GM19467 (cell line): Measurements from ENCODE around the gene SCN1A.
"Not testable (repeated sequence)": the region's sequence is repeated elsewhere in the genome, so short reads cannot be mapped to it uniquely, and the experiment has no call there.

Experiments used
- ATAC-seq: cut with Tn5 transposase; IDR thresholded peaks from one replicate; pipeline ENCODE4 v1.9.1; 2021; ENCODE audit warnings: mild to moderate bottlenecking, moderate library complexity; ENCODE audit not compliant: unreplicated experiment

SCN1A gene

DNA sequence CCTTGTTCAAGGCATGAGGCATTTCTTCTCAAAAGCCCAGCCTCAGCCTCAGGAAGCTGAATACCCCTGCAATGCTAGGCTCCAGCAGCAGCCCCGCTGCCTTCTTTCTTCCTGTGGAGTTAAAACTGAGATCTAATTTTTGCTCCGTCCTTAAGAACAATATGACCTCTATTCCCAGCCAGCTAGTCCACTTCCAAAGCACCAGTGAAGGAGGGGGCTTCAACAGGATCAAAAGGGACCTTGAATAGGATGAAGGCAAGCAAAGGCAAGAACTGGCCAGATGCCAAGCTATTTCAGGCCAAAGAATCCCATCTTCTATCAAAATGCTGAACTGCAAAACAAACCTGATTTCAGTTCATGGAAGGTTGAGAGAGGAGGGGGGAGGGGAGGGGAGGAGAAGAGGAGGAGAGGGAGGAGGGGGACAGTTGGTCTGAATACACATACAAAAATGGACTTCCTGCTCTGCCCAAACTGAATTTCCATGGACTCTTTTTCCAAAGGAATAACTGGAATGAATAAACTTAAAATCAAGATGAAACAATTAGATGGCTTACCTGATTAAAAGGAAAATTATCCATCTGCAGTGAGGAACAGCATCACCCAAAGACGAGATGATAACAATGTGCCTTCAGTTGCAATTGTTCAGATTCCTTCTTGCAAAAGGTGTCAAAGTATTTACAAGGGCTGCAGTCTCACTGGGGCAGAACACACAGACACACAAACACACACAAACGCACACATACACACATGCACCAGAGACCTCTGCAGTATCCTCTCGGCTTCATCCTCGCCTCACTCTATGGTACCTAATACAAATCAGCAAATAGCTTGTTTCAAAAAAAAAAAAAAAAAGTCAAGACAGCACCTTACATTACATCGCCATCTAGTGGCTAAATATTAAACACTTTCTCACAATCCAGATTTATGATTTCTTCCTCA is at the start of gene SCN1A:
TSS of gene SCN1A (minus strand) at position 804 of the 939 bp plus-strand sequence. CDS start 54,399 bp downstream, outside the sequence.
- no peak for ATAC-seq

DNA sequence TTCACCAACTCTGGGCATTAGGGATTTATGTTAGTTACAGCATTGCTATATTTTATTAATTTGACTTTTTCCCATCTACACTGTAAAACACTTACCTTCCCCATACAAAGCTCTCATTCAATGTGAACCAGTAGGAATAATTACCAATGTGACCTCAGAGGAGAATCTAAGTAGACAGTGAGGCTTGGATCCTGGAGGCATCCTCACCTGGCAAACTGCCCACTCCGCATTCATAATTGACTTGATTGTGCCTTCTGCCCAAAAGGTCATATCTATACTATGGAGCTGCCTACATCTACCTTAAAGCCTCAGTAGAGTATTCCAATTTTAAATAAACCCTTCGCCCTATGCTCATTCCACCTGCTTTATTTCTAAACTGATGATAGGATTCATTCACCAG is 45.4 kb upstream of the SCN1A start:
- ATAC-seq: no peak

DNA sequence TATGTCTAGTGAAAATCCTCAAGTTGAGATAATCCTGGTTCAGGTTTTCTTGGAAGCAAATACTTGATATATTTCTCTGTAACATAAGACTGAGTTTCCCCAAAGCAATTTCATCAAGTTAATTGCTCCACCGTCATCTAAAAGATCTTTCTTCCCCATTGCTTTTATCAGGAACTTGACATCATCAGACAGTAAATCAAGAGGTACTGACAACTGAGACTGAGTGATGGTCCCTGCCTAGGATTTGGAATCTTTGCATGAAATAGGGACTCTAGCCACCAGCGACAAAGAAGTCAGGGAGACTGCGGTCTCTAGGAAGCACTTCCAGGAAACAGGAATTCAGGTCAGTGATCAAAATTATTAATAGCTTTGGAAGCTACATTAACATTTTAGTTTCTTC is 43.4 kb upstream of the SCN1A start:
- ATAC-seq: no peak

DNA sequence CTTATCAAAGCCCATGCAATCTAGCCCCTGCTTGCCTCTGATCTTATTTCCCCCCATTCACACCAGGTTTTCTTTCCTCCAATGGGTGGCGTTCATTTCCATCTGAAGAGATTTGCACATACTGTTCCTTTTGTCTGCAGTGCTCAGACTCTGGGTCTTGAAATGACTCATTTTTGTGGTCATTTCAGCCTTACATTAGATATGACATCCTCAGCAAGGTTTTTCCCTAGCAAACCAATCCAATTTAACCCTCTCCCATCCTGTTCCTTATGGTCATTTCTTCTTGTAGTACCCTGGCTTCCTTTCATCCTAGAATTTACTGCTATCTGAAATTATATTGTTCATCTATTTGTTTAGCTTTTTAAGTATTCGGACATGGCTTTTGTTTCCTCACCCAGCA is 42.5 kb upstream of the SCN1A start:
- no peak for ATAC-seq

DNA sequence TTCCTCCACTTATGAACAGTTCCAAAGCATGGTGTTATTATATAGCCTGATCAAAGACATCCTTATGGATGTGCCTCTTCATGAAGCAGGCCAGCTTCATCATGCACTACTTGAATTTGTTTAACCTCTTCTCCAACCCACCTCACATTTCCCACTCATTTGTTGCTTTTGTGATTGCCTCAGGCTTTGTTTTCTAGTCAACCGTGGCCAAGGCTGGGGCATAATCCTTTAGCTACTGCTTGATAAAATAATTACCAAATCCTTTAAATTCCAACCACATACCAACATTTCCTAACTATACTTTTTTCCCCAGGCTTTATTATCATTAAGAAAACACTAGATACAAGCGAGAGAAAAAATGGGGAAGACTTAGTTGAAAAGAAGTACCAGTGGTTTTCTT is 39.6 kb upstream of the SCN1A start:
- ATAC-seq: no peak

DNA sequence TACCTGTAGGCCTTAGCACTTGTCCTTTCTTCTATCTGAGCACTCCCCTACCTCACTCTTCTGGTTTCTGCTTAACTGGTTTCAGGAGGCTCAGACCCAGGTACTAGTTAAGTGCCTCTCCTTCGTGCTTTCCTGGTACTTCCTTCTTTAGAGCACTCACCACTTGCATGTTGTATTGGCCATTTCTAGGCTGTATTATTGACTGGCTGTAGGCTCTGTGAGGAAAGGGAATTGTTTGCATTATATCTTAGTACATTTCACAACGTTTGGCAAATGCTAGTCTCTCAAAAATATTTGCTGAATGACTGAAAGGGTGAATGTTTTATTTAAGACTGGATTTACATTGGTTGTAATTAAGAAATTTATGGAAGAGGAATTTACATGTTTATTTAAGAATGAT is 36.0 kb upstream of the SCN1A start:
- no peak for ATAC-seq

DNA sequence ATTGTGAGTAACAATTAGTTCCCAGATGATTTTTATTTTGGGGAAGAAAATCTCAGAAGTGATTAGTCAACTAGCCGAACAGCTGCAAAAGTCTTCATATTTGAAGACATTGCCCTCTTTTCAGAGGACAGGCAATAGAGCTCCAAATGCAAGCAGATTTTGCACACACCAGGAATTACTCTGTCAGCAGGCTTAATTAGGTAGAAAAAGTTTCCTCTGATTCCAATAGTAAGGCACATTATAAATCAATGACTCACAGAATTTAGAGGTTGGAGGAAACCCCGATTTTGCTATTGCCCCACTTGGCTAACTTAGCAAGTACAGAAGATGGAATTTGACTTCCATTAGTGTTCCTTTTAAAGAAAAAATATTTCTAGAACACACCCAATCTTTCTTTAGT is 30.7 kb upstream of the SCN1A start:
- ATAC-seq: no peak

DNA sequence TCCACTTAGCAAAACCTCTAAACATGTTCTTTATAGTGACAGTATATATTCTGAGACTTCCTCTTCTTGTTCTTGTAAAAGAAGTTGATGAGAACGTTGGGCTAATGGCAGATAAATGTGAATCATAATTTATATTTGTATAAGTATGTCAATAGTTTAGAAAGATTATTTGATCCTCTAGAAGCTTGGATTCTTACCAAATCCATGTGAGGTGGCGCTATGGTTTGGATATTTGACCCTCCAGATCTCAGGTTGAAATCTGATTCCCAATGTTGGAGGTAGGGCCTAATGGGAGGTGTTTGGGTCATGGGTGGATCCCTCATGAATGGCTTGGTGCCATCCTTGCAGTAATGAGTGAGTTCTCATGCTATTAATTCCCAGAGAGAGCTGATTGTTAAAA is 29.8 kb upstream of the SCN1A start:
- no peak for ATAC-seq

DNA sequence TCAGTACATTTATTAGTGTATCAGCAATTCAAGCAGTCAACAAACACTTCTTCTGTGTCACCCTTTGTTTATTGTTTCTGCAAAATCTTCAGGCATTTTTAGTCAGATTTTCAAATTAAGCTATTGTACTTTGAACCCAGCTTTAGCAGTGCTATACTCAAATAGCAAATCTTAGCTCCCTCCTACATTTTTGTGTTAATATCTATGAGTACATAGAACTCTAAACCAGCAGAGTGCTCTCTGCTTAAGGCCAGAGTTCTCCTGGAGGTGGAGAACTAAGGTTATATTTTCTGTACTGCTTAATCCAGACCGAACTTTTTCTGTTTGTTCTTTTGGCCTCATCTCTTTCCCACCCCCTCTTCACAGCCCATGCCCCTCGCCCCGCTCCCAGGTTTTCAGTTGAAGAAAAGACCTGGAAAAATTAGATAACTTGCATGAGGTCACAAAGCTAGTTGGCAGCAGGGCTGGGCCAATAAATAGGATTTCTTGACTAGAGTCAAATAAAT is 29.2 kb upstream of the SCN1A start:
- ATAC-seq: no peak

DNA sequence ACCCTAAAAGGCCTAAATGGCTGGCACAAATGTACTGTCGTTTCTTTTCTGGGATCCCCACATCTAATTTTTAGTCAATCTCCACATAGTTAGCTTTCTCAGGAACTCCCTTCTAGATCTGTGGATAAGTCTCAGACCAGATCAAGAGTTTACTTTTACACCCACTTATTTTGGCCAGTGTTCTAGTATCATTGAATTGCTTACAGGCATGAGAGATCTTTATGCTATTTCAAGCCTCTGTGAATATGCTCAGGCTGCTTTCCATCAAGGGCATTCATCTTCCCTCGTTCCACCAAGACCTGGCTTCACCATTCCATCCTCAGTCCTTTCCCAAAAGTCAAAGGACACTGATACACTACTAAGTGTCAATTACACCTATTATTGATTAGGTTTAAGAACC is 27.8 kb upstream of the SCN1A start:
- ATAC-seq: no peak

DNA sequence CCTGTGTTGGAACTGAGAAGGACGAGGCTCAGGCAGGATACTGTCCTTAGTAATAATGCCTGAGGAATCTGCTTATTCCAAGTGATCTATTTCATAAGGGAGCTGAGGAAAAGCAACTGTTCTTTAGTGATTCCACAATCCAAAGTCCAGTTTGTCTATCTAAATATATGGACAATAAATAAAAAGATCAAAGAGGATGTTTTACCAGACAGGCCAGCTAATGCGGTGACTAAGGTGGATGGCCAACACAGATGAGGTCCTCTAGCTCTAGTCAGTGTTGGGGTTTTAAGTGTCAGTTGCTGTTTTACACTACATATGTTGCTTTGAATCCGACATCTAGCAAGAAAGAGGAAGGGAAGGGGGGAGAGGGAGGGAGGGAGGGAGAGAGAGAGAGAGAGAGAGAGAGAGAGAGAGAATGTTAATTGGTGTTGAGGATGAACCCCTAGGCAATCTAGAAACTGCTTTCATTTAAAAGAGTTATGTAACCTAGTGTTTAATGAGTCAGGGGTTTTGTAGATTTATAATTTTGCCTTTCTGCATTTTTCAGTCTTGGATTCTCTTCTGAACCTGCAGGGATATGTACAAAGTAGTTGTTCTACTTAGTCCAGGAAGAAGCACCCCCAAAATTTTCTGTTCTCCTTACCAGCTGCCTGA is 27.0 kb upstream of the SCN1A start:
- no peak for ATAC-seq

DNA sequence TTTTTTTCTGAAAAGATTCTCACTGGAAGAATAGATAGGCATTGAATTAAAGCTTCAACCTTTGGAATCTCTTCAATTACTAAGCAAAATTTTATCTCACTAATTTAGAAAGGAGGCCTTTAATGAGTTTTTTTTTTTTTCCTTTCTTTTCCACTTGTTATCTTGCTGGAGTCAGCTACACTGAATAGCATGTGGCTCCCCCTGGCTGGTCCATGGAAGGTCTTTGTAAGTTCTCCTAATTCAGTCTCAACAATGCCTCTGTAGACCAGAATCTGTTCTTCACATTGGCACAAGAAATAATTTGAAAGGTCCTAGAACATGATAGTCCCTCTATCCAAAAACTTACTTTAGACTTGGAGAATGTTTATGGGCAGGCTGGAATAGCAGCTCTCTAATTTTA is 24.2 kb upstream of the SCN1A start:
- ATAC-seq: no peak

DNA sequence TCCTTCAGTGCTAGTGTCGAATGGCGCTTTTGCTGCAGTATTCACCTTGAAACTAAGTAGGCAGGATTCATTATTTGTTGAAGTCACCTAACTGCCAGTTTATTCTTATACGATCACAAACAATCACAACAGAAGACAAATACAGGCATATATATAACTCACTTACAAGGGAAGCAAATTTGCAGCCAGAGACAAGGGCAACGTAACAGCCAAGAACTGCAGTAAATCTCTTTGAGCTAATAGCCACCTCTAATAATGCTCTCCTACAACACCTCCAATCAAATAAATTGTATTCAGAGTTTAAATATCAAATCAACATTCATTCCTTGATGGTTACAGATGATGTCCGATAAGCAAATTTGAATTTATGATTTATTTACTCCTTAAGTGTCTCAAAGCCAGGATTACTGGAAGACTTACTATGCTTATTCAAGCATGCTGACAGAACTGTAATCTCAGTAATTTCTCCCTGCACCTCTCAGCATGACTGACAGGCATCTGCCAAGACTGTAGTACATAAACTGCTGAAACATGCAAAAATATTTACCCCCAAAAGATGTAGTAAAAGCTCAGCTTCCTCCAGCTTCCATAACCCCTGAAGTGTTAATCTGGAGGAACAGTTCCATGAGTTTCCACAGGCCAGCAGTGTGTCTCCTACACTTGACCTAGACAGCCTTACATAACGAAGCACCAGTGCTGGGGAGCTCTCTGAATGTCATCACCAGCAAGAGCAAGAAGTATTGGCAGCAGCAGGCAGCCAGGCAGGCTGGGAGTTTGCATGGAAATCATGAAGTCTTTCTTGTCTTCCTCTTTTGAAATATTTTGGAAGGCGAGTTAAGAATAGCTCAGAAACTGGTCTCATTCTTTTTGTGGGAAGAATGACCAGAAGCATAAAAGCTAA is 20.9 kb upstream of the SCN1A start:
- no peak for ATAC-seq

DNA sequence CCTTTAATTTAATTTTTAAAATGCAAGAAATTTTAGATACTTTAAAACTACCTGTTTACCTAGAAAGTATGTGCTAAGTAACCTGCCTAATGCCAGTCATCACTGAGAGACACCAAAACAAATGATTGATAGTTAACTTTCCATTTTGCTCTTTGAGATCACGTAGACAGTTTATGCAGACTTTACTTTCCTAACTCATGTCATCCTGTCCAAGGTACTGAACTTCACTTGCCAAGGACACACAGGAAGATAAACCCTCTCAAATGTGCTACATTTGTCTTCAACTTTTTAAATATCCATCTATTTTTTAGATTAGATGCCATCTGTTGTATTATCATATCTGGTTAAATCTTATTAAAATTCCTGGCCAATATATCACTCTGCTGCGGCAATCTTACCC is 20.1 kb upstream of the SCN1A start:
- no peak for ATAC-seq

DNA sequence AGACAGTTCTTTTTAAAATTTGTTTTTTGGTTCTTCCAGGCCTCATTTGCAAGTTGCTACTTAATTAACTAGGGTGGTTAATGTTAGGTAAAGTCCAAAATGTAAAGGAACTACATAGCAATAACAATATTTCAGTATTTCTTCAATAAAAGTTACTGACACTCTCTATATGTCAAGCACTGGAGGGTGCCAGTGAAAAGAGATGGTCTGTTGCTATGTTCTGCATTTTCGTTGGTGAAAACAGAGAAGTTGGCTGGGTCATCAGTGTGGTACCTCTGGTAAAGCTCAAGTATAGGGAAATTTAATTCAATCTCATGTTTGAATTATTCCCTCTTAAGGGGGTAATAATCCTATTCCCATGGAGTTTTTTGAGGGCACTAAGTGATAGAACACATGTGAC is 16.3 kb upstream of the SCN1A start:
- no peak for ATAC-seq

DNA sequence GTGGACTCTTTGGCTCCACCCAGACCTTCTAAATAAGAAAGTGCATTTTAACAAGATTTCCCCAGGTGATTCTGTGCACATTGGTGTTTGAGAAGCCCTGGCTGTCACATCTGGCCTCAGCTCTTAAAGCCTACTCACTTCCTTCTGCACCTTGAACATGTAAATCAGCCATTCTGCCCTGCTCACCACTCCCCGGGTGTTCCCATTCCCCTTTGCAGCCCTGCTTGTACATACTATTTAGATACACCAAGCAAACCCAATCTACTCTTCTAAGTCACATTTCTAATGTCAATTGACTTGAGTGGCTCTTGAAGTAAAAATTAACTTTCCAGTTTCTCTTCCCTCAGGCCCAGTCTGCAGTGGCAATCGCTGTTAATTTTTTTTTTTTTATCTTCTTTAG is 13.1 kb upstream of the SCN1A start:
- no peak for ATAC-seq

DNA sequence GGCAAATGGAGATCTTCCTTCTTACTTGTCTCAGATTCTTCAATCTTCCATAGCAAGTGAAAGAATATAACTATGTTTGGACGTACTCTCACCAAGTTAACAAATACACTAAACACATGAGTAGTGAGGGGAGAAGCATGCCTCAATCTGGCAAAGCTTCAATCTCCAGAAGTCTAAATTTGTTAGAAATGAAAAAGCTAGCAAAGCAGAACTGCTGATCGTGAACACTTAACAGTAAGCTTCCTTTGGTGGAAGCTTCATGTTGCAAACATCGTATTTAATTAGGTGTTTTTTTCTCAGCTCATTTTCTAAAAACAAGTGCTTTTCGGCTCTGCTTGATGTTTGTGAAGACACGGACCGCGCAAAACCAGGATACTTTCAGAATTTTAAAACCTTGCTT is 12.7 kb upstream of the SCN1A start:
- no peak for ATAC-seq

DNA sequence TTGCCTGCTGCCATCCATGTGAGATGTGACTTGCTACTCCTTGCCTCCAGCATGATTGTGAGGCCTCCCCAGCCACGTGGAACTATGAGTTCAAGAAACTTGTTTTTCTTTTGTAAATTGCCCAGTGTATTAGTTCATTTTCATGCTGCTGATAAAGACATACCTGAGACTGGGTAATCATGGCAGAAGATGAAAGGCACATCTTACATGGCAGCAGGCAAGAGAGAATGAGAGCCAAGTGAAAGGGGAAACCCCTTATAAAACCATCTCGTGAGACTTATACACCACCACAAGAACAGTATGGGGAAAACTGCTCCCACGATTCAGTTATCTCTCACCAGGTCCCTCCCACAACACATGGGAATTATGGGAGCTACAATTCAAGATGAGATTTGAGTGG is 11.7 kb upstream of the SCN1A start:
- not testable (repeated sequence) for ATAC-seq

DNA sequence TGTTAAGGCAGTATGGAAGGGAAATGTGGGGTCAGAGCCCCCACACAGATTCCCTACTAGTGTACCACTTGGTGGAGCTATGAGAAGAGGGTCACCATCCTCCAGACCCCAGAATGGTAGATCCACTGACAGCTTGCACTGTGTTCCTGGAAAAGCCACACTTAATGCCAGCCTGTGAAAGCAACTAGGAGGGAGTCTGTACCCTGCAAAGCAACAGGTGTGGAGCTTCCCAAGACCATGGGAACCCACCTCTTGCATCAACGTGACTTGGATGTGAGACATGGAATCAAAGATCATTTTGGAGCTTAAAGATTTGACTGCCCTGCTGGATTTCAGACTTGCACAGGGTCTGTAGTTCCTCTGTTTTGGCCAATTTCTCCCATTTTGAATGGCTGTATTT is 10.8 kb upstream of the SCN1A start:
- no peak for ATAC-seq

DNA sequence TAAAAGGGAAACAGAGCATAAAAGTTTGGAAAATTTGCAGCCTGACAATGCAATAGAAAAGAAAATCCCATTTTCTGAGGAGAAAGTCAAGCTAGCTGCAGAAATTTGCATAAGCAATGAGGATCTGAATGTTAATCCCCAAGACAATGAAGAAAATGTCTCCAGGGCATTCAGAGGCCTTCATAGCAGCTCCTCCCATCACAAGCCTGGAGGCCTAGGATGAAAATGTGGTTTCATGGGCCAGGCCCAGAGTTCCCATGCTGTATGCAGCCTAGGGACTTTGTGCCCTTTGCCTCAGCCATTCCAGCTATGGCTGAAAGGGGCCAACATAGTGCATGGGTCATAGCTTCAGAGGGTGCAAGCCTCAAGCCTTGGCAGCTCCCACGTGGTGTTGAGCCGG is 10.3 kb upstream of the SCN1A start:
- no peak for ATAC-seq

DNA sequence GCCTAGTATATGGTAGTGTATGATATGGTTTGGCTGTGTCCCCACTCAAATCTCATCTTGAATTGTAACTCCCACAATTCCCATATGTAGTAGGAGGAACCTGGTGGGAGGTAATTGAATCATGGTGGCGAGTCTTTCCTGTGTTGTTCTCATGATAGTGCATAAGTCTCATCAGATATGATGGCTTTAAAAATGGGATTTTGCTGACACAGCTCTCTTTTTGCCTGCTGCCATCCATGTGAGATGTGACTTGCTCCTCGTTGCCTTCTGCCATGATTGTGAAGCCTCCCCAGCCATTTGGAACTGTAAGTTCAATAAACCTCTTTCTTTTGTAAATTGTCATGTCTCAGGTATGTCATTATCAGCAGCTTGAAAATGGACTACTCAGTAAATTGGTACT is 9.5 kb upstream of the SCN1A start:
- ATAC-seq: no peak
